GM12878 (cell line): Measurements from ENCODE around the gene RAPGEF3. TPM values are rescaled to one million over a fixed set of nuclear protein-coding genes. Genes with fewer than 3 reads are reported as not detected.

Experiments used
- ATAC-seq: fragments of 200-7000 bp; cut with Tn5 transposase; 3 replicates; pipeline ENCODE4 v1.9.1; 2020; ENCODE audit warnings: mild to moderate bottlenecking, moderate library complexity
- BruUV-seq: library from RNA; stranded (reverse); fragments of 400-500 nt; replicated peaks from 2 replicates; lab custom pipeline; 2021; lab: Mats Ljungman, UMichigan
- CTCF ChIA-PET: fragments of 300-600 bp; sonication (Branson Sonifier 250); formaldehyde crosslinking; extraction: SDS; loops from one replicate; lab custom pipeline; 2021; ENCODE audit warnings: inconsistent platforms; lab: Yijun Ruan, JAX
- POLR2A ChIA-PET: fragments of 350-600 bp; formaldehyde crosslinking; extraction: SDS; loops from one replicate; lab custom pipeline; 2021; ENCODE audit warnings: inconsistent platforms; lab: Charles Lee
- RAD21 ChIA-PET: fragments of 300-600 bp; sonication (Branson Sonifier 250); formaldehyde crosslinking; loops from one replicate; lab custom pipeline; 2023; ENCODE audit warnings: antibody characterized with exemption; ENCODE audit not compliant: unreplicated experiment; lab: Charles Lee
- SMC1A ChIA-PET: fragments of 300-600 bp; sonication (Branson Sonifier 250); formaldehyde crosslinking; loops from one replicate; lab custom pipeline; 2023; ENCODE audit not compliant: unreplicated experiment, uncharacterized antibody; lab: Charles Lee
- DNase-seq: peaks from one replicate; pipeline ENCODE4 v3.0.0-alpha.2; 2011; ENCODE audit warnings: low read depth, low spot score
- FAIRE-seq: peaks from 3 replicates; lab custom pipeline; 2011; peaks lifted over from hg19 to GRCh38; lab: Jason Lieb, UNC
- H2AFZ ChIP-seq: 2 replicates; pipeline ENCODE4 v1.6.0; 2011; ENCODE audit warnings: low read depth, low read length, control low read depth; ENCODE audit not compliant: control insufficient read depth
- H3K27ac ChIP-seq: 2 replicates; pipeline ENCODE4 v1.5.1; 2011; ENCODE audit warnings: control low read depth; ENCODE audit not compliant: control insufficient read depth, insufficient read depth
- H3K27me3 ChIP-seq, 2 experiments: replicated peaks in 1 of 2; 2 replicates each; pipeline versions ENCODE4 v1.6.0 to v1.6.1; 2011; ENCODE audit warnings: low read length in 1 of 2; ENCODE audit not compliant: control insufficient read depth in 2 of 2, insufficient read depth in 2 of 2
- H3K36me3 ChIP-seq, 2 experiments: 2 replicates each; pipeline ENCODE4 v1.5.1; 2011; ENCODE audit warnings: low read length in 1 of 2; ENCODE audit not compliant: control insufficient read depth in 2 of 2, insufficient read depth in 2 of 2
- H3K4me1 ChIP-seq: 2 replicates; pipeline ENCODE4 v1.6.1; 2011; ENCODE audit warnings: mild to moderate bottlenecking, low read length, moderate library complexity, mixed read lengths; ENCODE audit not compliant: control insufficient read depth, insufficient read depth
- H3K4me2 ChIP-seq: 2 replicates; pipeline ENCODE4 v1.6.0; 2011; ENCODE audit warnings: control low read depth; ENCODE audit not compliant: control insufficient read depth, insufficient read depth
- H3K4me3 ChIP-seq: fragments of 200-600 bp; sonication (generic); 2 replicates; pipeline ENCODE4 v1.5.1; 2016
- H3K79me2 ChIP-seq: 2 replicates; pipeline ENCODE4 v1.6.0; 2011; ENCODE audit warnings: low read length; ENCODE audit not compliant: control insufficient read depth, insufficient read depth
- H3K9ac ChIP-seq: 2 replicates; pipeline ENCODE4 v1.8.0; 2011; ENCODE audit warnings: low read length, control low read depth, mixed read lengths; ENCODE audit not compliant: control insufficient read depth, insufficient read depth
- H3K9me3 ChIP-seq: replicated peaks from 3 replicates; pipeline ENCODE4 v1.5.1; 2011; ENCODE audit warnings: mild to moderate bottlenecking, low read length; ENCODE audit not compliant: control insufficient read depth, insufficient read depth
- H4K20me1 ChIP-seq: 2 replicates; pipeline ENCODE4 v1.6.0; 2011; ENCODE audit not compliant: control insufficient read depth, insufficient read depth
- KLF5 ChIP-seq: fragments of 450-650 bp; IDR thresholded peaks from 2 replicates; pipeline ENCODE4 v1.6.1; 2014; ENCODE audit warnings: mild to moderate bottlenecking; ENCODE audit not compliant: partially characterized antibody
- NRF1 ChIP-seq: conservative IDR thresholded peaks from 2 replicates; pipeline ENCODE4 v1.6.1; 2011; ENCODE audit warnings: mild to moderate bottlenecking, low read depth, low read length, improper control_type of control experiment
- WGBS: methylation state at CpG from one replicate; pipeline ENCODE4 v1.1.6; 2016; ENCODE audit warnings: low lambda C conversion rate; ENCODE audit not compliant: insufficient replicate concordance, insufficient coverage; ENCODE audit errors: missing lambda C conversion rate; 5-methylcytosine and 5-hydroxymethylcytosine counted together
- in situ Hi-C: fragments of 300-500 bp; cut with MboI; formaldehyde crosslinking; loops from 9 replicates; pipeline ENCODE4 v1.14.3; 2018; ENCODE audit warnings: mixed read lengths
- intact Hi-C: fragments of 100-400 bp; cut with micrococcal nuclease; formaldehyde crosslinking; loops from one replicate; pipeline ENCODE4 v1.14.2; 2022; ENCODE audit not compliant: unreplicated experiment
- polyA plus RNA-seq, 11 experiments: library from polyadenylated mRNA; depleted of rRNA in 4 of 11; unstranded in 6 of 11; stranded (reverse) in 5 of 11; fragments of >200 nt; fragmentation: Nextera tagmentation in 4 of 11; fragmentation: Illumina TruSeq in 1 of 11; extraction: Ambion mirVana in 4 of 11; extraction: Trizol in 1 of 11; gene quantifications; 1 replicate in 1 of 11; 2 replicates in 10 of 11; pipeline versions ENCODE4 v1.2.1 to v1.2.3, GENCODE V29; 2011 to 2016; ENCODE audit warnings: inconsistent platforms in 2 of 11, missing spikeins in 2 of 11, low read depth in 1 of 11
- total RNA-seq, 4 experiments: library from RNA; depleted of rRNA in 3 of 4; stranded (reverse); fragments of >200 nt in 3 of 4; fragmentation: Illumina TruSeq in 1 of 4; extraction: Trizol in 1 of 4; gene quantifications; 2 replicates each; pipeline versions ENCODE4 v1.2.1 to v1.2.3, GENCODE V29; 2013 to 2021
- TF ChIP-seq, protein P1 (sequence below): fragments of 450-650 bp; conservative IDR thresholded peaks from 2 replicates; pipeline ENCODE4 v1.6.1; 2017; ENCODE audit warnings: mild to moderate bottlenecking, moderate library complexity

The RAPGEF3 gene
- total and polyA plus RNA-seq, 10 of the 15 experiments (the other 5 are each of a cell fraction or from before 2014, with no cell fraction given): 0.02 to 0.92 (median 0.31) TPM; not detected in 2

DNA sequence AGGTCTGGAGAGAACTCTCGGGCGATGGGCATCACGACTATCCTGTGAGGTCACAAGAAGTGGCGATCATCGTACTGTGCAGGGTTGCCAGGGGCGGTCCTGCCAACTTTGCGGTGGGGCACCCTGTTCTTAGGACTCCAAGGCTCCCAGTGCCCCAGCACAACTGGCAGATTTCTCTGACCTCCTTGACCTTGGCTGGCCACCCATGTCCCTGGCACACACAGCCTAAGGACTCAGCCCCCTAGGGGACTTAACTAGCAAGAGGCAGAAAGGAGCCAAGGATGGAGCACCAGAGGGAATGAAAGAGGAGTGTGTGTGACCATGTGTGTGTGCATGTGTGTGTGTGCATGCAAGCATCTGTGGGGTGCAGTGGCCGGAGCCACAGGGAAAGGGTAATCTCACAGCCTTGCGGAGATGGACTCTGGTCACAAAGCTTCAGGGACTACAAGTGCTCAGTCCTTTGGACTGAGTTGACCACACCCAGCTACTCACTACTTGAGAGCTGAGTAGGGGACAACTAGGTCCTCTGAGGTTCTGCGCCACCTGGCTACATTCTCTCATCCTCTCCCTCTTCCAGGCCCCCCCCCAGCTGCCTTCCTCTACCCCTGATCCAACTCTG lies 28.1 kb upstream of the RAPGEF3 start:
- 92% methylated on average over 10 of the region's 10 CpGs for WGBS
- Histone ChIP-seq H4K20me1 (no peaks in the 10 kb centered on the region), H3K79me2 (no peaks in the 10 kb centered on the region), H3K4me2 (no peak overlapping the region), H3K4me3 (no peak overlapping the region), H3K4me1 (no peaks in the 10 kb centered on the region), H3K9me3 (no peaks in the 10 kb centered on the region), H3K36me3 (peaks cover 0 to 4% of the 10 kb centered on the region in 2 experiments; a peak in 1 of 4 replicates), H2AFZ (no peak overlapping the region), H3K27me3 (no peaks in the 10 kb centered on the region), H3K9ac (no peak overlapping the region), H3K27ac (no peak overlapping the region)
- TF ChIP-seq KLF5 (no peak), NRF1 (no peak)
- TF ChIP-seq, protein P1, sequence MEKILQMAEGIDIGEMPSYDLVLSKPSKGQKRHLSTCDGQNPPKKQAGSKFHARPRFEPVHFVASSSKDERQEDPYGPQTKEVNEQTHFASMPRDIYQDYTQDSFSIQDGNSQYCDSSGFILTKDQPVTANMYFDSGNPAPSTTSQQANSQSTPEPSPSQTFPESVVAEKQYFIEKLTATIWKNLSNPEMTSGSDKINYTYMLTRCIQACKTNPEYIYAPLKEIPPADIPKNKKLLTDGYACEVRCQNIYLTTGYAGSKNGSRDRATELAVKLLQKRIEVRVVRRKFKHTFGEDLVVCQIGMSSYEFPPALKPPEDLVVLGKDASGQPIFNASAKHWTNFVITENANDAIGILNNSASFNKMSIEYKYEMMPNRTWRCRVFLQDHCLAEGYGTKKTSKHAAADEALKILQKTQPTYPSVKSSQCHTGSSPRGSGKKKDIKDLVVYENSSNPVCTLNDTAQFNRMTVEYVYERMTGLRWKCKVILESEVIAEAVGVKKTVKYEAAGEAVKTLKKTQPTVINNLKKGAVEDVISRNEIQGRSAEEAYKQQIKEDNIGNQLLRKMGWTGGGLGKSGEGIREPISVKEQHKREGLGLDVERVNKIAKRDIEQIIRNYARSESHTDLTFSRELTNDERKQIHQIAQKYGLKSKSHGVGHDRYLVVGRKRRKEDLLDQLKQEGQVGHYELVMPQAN: no peak
- ChIA-PET RAD21 (no interaction called here), POLR2A (no interaction called here), SMC1A (interaction anchor here (0.6 to 1.1 kb wide), 2 partner anchors 61 to 160 kb away, joined by 3 read pairs; partner anchors contain the start of gene ENDOU), CTCF (interaction anchor here (0.9 to 5.3 kb wide), 4 partner anchors 44 to 51 kb away, joined by 3 to 36 read pairs (median 4); no protein-coding TSS in a partner anchor)
- FAIRE-seq (no peak), DNase-seq (no peak), ATAC-seq (no peak)
- BruUV-seq: no TSS peak
- in situ Hi-C loops (no loop called here), intact Hi-C loops (no loop called here)
